CD14-positive monocyte (primary cell): ENCODE data around the gene SMIM24. TPM values are rescaled to one million over a fixed set of nuclear protein-coding genes. Genes with fewer than 3 reads are reported as not detected.

Experiments used
- DNase-seq, 3 donors: peaks; one replicate each; pipeline ENCODE4 v3.0.0-alpha.2; 2011 to 2022
- H2AFZ ChIP-seq: 2 replicates; pipeline ENCODE4 v1.6.0; 2012; ENCODE audit warnings: mild to moderate bottlenecking, low read depth, low read length, inconsistent platforms; ENCODE audit not compliant: insufficient read depth, poor library complexity, severe bottlenecking
- H3K27ac ChIP-seq, 2 donors: 1 replicate in 1 of 2; 2 replicates in 1 of 2; pipeline ENCODE4 v1.5.1; 2012 to 2013; ENCODE audit warnings: low read length in 2 of 2, control low read depth in 1 of 2, inconsistent platforms in 1 of 2, low read depth in 1 of 2, mild to moderate bottlenecking in 1 of 2
- H3K27me3 ChIP-seq, 2 donors: one replicate each; pipeline versions ENCODE4 v1.6.0 to v1.6.1; 2011 to 2013; ENCODE audit warnings: low read length in 2 of 2; ENCODE audit not compliant: control insufficient read depth in 2 of 2, insufficient read depth in 2 of 2
- H3K36me3 ChIP-seq, 2 donors: replicated peaks in 1 of 2; 1 replicate in 1 of 2; 2 replicates in 1 of 2; pipeline versions ENCODE4 v1.5.1 to v1.6.1; 2012 to 2013; ENCODE audit warnings: low read length in 2 of 2, control low read depth in 1 of 2, inconsistent platforms in 1 of 2, mild to moderate bottlenecking in 1 of 2; ENCODE audit not compliant: insufficient read depth in 2 of 2, control insufficient read depth in 1 of 2
- H3K4me1 ChIP-seq, 2 donors: 1 replicate in 1 of 2; 2 replicates in 1 of 2; pipeline versions ENCODE4 v1.5.1 to v1.6.1; 2012 to 2013; ENCODE audit warnings: low read length in 2 of 2, control low read depth in 1 of 2, inconsistent platforms in 1 of 2, mild to moderate bottlenecking in 1 of 2, moderate library complexity in 1 of 2; ENCODE audit not compliant: insufficient read depth in 2 of 2, control insufficient read depth in 1 of 2
- H3K4me2 ChIP-seq: replicated peaks from 2 replicates; pipeline ENCODE3; 2012; ENCODE audit warnings: low read length, moderate library complexity, mild to moderate bottlenecking; ENCODE audit not compliant: poor library complexity, severe bottlenecking; ENCODE audit errors: extremely low read depth
- H3K4me3 ChIP-seq, 3 experiments: fragments of 200-600 bp in 1 of 3; sonication (generic) in 1 of 3; replicated peaks in 1 of 3; 1 replicate in 2 of 3; 2 replicates in 1 of 3; pipeline ENCODE4 v1.5.1; 2011 to 2013; ENCODE audit warnings: low read length in 3 of 3, mild to moderate bottlenecking in 3 of 3, control low read depth in 2 of 3, low read depth in 2 of 3, inconsistent platforms in 1 of 3, moderate library complexity in 1 of 3
- H3K79me2 ChIP-seq: 2 replicates; pipeline ENCODE4 v1.6.0; 2012; ENCODE audit warnings: mild to moderate bottlenecking, control low read depth, inconsistent platforms, low read length, moderate library complexity; ENCODE audit not compliant: insufficient read depth
- H3K9ac ChIP-seq: 2 replicates; pipeline ENCODE4 v1.6.0; 2017; ENCODE audit warnings: low read length, mild to moderate bottlenecking; ENCODE audit not compliant: insufficient read depth, poor library complexity, severe bottlenecking
- H3K9me3 ChIP-seq, 2 donors: replicated peaks in 1 of 2; 1 replicate in 1 of 2; 2 replicates in 1 of 2; pipeline versions ENCODE4 v1.5.1 to v1.6.1; 2012 to 2013; ENCODE audit warnings: low read length in 2 of 2, control low read depth in 1 of 2; ENCODE audit not compliant: control insufficient read depth in 1 of 2, insufficient read depth in 1 of 2
- H4K20me1 ChIP-seq: 2 replicates; pipeline ENCODE4 v1.6.0; 2012; ENCODE audit warnings: mild to moderate bottlenecking, low read length, control low read depth, moderate library complexity; ENCODE audit not compliant: insufficient read depth
- H3K27ac Mint-ChIP-seq, 7 donors: one replicate each; pipeline ENCODE4 v1.8.0; 2020; ENCODE audit warnings: mild to moderate bottlenecking in 7 of 7, mixed read lengths in 7 of 7, moderate library complexity in 6 of 7, inconsistent platforms in 2 of 7
- H3K27me3 Mint-ChIP-seq, 3 donors: one replicate each; pipeline ENCODE4 v1.8.0; 2021 to 2022; ENCODE audit warnings: low read depth in 3 of 3, mild to moderate bottlenecking in 3 of 3, mixed read lengths in 3 of 3, moderate library complexity in 3 of 3, inconsistent platforms in 1 of 3
- H3K36me3 Mint-ChIP-seq, 2 donors: one replicate each; pipeline ENCODE4 v1.8.0; 2020; ENCODE audit warnings: mixed read lengths in 2 of 2, inconsistent platforms in 1 of 2, mild to moderate bottlenecking in 1 of 2
- H3K4me1 Mint-ChIP-seq: one replicate; pipeline ENCODE4 v1.8.0; 2020; ENCODE audit warnings: mild to moderate bottlenecking, mixed read lengths
- H3K4me3 Mint-ChIP-seq, 2 donors: one replicate each; pipeline ENCODE4 v1.8.0; 2020; ENCODE audit warnings: mild to moderate bottlenecking in 2 of 2, mixed read lengths in 2 of 2, moderate library complexity in 1 of 2
- H3K9me3 Mint-ChIP-seq, 7 donors: one replicate each; pipeline ENCODE4 v1.8.0; 2020 to 2022; ENCODE audit warnings: mixed read lengths in 7 of 7, mild to moderate bottlenecking in 6 of 7, moderate library complexity in 6 of 7, inconsistent platforms in 2 of 7
- CTCF ChIP-seq: fragments of 200-600 bp; IDR thresholded peaks from one replicate; pipeline ENCODE4 v1.8.0; 2022; ENCODE audit warnings: antibody characterized with exemption, mild to moderate bottlenecking
- WGBS: methylation state at CpG from one replicate; pipeline ENCODE4 v1.1.5; 2013; ENCODE audit warnings: missing lambda C conversion rate; ENCODE audit not compliant: insufficient coverage; 5-methylcytosine and 5-hydroxymethylcytosine counted together
- intact Hi-C, 2 donors: fragments of 100-400 bp; cut with micrococcal nuclease; formaldehyde crosslinking; loops; one replicate each; pipeline versions ENCODE4 v1.15.0 to v1.15.1; 2023
- polyA plus RNA-seq, 3 donors: library from polyadenylated mRNA; depleted of rRNA in 1 of 3; unstranded in 2 of 3; stranded (reverse) in 1 of 3; fragments of 300-500 nt in 2 of 3; fragments of >200 nt in 1 of 3; fragmentation: Illumina TruSeq in 2 of 3; gene quantifications; 1 replicate in 2 of 3; 2 replicates in 1 of 3; pipeline ENCODE4 v1.2.3, GENCODE V29; 2012 to 2021

The SMIM24 gene
- polyA plus RNA-seq, 3 donors: 0.30 TPM; not detected in 2

- peaks cover 63 to 81% of the 10 kb centered on the region in 2 donors for H3K36me3 ChIP-seq
Observed at GRCh38 chr19:3524904-3525451, 44.7 kb upstream of the SMIM24 start.

GRCh38 chr19:3524078-3524842 lies 43.9 kb upstream of the SMIM24 start:
- peaks cover 40 to 66% of the 10 kb centered on the region in 2 donors for H3K36me3 Mint-ChIP-seq
- H3K4me2 ChIP-seq: no peak overlapping the region
- H3K4me3 ChIP-seq: no peak overlapping the region
- WGBS: 99% methylated on average over 27 of the region's 33 CpGs
- H3K27ac ChIP-seq: no peak overlapping the region
- H3K79me2 ChIP-seq: peaks cover 47% of the 10 kb centered on the region
- H3K9me3 Mint-ChIP-seq: peaks cover 0 to 2% (median 0%) of the 10 kb centered on the region in 7 donors
- peaks cover 67% of the 10 kb centered on the region for H4K20me1 ChIP-seq
- peaks cover 0 to 1% (median 0%) of the 10 kb centered on the region in 3 donors for H3K27me3 Mint-ChIP-seq
- no peak overlapping the region for H3K4me3 Mint-ChIP-seq
- intact Hi-C loops: no loop called here
- H3K9ac ChIP-seq: no peak overlapping the region
- peak overlapping the region in 1 of 7 donors; percentile 17 for H3K27ac Mint-ChIP-seq
- no peaks in the 10 kb centered on the region for H3K27me3 ChIP-seq
- no peaks in the 10 kb centered on the region for H3K4me1 ChIP-seq
- peaks cover 70 to 88% of the 10 kb centered on the region in 2 donors for H3K36me3 ChIP-seq
- H3K4me1 Mint-ChIP-seq: no peaks in the 10 kb centered on the region
- no peak overlapping the region for H2AFZ ChIP-seq
- no peak for TF ChIP-seq CTCF
- DNase-seq: no peak
- no peaks in the 10 kb centered on the region for H3K9me3 ChIP-seq

More at GRCh38 chr19:3524904-3525451, 44.7 kb upstream of the SMIM24 start:
- H3K9me3 Mint-ChIP-seq: peaks cover 0 to 2% (median 0%) of the 10 kb centered on the region in 7 donors
- Histone ChIP-seq H3K27ac (no peak overlapping the region), H3K4me3 (no peak overlapping the region), H2AFZ (no peak overlapping the region), H3K4me2 (no peak overlapping the region), H3K27me3 (no peaks in the 10 kb centered on the region), H3K9me3 (no peaks in the 10 kb centered on the region), H3K79me2 (peaks cover 40% of the 10 kb centered on the region), H3K9ac (no peak overlapping the region), H4K20me1 (peaks cover 60% of the 10 kb centered on the region), H3K4me1 (no peaks in the 10 kb centered on the region)
- WGBS: 97% methylated on average over 16 of the region's 20 CpGs
- peaks cover 35 to 59% of the 10 kb centered on the region in 2 donors for H3K36me3 Mint-ChIP-seq
- intact Hi-C loops: no loop called here
- H3K27ac Mint-ChIP-seq: peak overlapping the region in 2 of 7 donors; percentile 17 to 63
- no peak for DNase-seq
- H3K27me3 Mint-ChIP-seq: peaks cover 0 to 1% (median 0%) of the 10 kb centered on the region in 3 donors
- H3K4me3 Mint-ChIP-seq: no peak overlapping the region
- no peak for TF ChIP-seq CTCF
- no peaks in the 10 kb centered on the region for H3K4me1 Mint-ChIP-seq
